ENCODE data around the gene DTNB. TPM values are rescaled to one million over a fixed set of nuclear protein-coding genes. Genes with fewer than 3 reads are reported as not detected.

The DTNB gene
- total and polyA plus RNA-seq, 2 of the 4 experiments (the other 2 are of a cell fraction) = 3.8 to 5.3 TPM

DNA sequence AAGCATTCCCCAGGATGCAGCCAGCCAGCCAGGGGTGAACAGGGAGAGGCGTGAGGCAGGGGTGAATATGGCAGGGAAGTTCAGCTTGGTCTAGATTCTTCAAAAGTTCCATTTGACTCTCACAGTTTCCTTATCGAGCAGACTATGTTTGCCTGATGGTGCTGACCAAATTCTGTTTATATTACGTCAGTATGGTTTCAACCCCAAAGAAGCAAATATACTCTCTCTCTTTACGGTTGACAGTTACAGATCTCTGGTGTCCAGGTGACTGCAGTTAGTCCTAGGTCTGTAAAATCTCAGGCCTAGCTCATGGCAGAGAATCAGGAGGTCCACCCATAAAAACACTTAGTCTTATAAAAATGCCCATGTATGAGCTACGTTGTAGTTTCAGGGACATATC, 293.4 kb downstream of the DTNB start:
- ChIA-PET CTCF (interaction anchor here (1.2 kb wide), 1 partner anchor 18 kb away, joined by 3 read pairs; no protein-coding TSS in a partner anchor), POLR2A (ENCODE audit: unreplicated experiment) (no interaction called here)
- H2BK5ac ChIP-seq (ENCODE audit: low read depth, low read length, poor library complexity, severe bottlenecking) = no peak overlapping the region
- no peak overlapping the region for H3K4me2 ChIP-seq (ENCODE audit: low read depth, low read length)
- no peak overlapping the region for H4K8ac ChIP-seq (ENCODE audit: low read depth in 2 of 2, low read length in 2 of 2)
- H2AFZ ChIP-seq (replicated peaks; ENCODE audit: low read length, poor library complexity) = no peak overlapping the region
- H3K27me3 ChIP-seq (ENCODE audit: control insufficient read depth, insufficient read depth, low read length) = no peaks in the 10 kb centered on the region
- H2AK5ac ChIP-seq (ENCODE audit: low read depth, low read length) = no peak overlapping the region
- TF ChIP-seq CEBPB (IDR thresholded peaks at IDR 0.05; ENCODE audit: low read depth, low read length) (no peak), MAZ (IDR thresholded peaks at IDR 0.05; ENCODE audit: borderline replicate concordance, low read depth, low read length) (no peak), MAFK (IDR thresholded peaks at IDR 0.05; ENCODE audit: low read depth, low read length) (no peak), MXI1 (IDR thresholded peaks at IDR 0.05; ENCODE audit: borderline replicate concordance, low read depth, low read length) (no peak), POLR2A (IDR thresholded peaks at IDR 0.05; ENCODE audit: low read depth, low read length) (no peak), CHD1 (IDR thresholded peaks at IDR 0.05; ENCODE audit: low read depth, low read length) (no peak), SMC3 (IDR thresholded peaks at IDR 0.05; ENCODE audit: low read depth, low read length) (no peak), RCOR1 (IDR thresholded peaks at IDR 0.05; ENCODE audit: insufficient replicate concordance, low read length) (no peak), NFE2L2 (IDR thresholded peaks at IDR 0.05; ENCODE audit: low read depth, low read length) (no peak), BHLHE40 (IDR thresholded peaks at IDR 0.05; ENCODE audit: low read depth, low read length) (no peak), FOS (IDR thresholded peaks at IDR 0.05; ENCODE audit: low read depth, low read length) (no peak), RFX5 (IDR thresholded peaks at IDR 0.05; ENCODE audit: low read depth, low read length) (no peak)
- TF ChIP-seq, protein P1, sequence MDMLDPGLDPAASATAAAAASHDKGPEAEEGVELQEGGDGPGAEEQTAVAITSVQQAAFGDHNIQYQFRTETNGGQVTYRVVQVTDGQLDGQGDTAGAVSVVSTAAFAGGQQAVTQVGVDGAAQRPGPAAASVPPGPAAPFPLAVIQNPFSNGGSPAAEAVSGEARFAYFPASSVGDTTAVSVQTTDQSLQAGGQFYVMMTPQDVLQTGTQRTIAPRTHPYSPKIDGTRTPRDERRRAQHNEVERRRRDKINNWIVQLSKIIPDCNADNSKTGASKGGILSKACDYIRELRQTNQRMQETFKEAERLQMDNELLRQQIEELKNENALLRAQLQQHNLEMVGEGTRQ (IDR thresholded peaks at IDR 0.05; ENCODE audit: low read depth, low read length) = no peak
- TF ChIP-seq, protein P2, sequence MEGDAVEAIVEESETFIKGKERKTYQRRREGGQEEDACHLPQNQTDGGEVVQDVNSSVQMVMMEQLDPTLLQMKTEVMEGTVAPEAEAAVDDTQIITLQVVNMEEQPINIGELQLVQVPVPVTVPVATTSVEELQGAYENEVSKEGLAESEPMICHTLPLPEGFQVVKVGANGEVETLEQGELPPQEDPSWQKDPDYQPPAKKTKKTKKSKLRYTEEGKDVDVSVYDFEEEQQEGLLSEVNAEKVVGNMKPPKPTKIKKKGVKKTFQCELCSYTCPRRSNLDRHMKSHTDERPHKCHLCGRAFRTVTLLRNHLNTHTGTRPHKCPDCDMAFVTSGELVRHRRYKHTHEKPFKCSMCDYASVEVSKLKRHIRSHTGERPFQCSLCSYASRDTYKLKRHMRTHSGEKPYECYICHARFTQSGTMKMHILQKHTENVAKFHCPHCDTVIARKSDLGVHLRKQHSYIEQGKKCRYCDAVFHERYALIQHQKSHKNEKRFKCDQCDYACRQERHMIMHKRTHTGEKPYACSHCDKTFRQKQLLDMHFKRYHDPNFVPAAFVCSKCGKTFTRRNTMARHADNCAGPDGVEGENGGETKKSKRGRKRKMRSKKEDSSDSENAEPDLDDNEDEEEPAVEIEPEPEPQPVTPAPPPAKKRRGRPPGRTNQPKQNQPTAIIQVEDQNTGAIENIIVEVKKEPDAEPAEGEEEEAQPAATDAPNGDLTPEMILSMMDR (conservative IDR thresholded peaks at IDR 0.05; ENCODE audit: low read depth, low read length) = no peak
- TF ChIP-seq, protein P3, sequence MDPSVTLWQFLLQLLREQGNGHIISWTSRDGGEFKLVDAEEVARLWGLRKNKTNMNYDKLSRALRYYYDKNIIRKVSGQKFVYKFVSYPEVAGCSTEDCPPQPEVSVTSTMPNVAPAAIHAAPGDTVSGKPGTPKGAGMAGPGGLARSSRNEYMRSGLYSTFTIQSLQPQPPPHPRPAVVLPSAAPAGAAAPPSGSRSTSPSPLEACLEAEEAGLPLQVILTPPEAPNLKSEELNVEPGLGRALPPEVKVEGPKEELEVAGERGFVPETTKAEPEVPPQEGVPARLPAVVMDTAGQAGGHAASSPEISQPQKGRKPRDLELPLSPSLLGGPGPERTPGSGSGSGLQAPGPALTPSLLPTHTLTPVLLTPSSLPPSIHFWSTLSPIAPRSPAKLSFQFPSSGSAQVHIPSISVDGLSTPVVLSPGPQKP (IDR thresholded peaks at IDR 0.05; ENCODE audit: borderline replicate concordance, low read depth, low read length) = no peak
- no peak overlapping the region for H2AK9ac ChIP-seq (replicated peaks; ENCODE audit: low read depth, low read length, poor library complexity)
- ATAC-seq (ENCODE audit: low read depth) (no peak), DNase-seq (no peak)
- H2BK120ac ChIP-seq (ENCODE audit: low read depth, low read length) = no peak overlapping the region
- intact Hi-C loops (cut with micrococcal nuclease) (no loop called here), in situ Hi-C loops (cut with MboI; ENCODE audit: low sequenced_read_pairs) (no loop called here), dilution Hi-C loops (cut with HindIII; ENCODE audit: low sequenced_read_pairs, unreplicated experiment) (no loop called here)
- no peak overlapping the region for H4K91ac ChIP-seq (ENCODE audit: insufficient read depth, low read depth, low read length)
- 100% methylated on average over 1 of the region's 5 CpGs; no CpG with 5 or more reads in 1 of the 2 experiments for WGBS, 2 experiments (ENCODE audit: extremely low coverage in 2 of 2, insufficient read length in 1 of 2)
- H4K5ac ChIP-seq (ENCODE audit: low read depth, low read length) = no peak overlapping the region
- H3K9ac ChIP-seq (ENCODE audit: low read depth, low read length) = no peak overlapping the region
- no peak overlapping the region for H2BK20ac ChIP-seq (ENCODE audit: low read depth, low read length)
- no peak overlapping the region for H3K4ac ChIP-seq (ENCODE audit: low read depth, low read length)
- no peak overlapping the region for H3K27ac ChIP-seq (ENCODE audit: insufficient read depth, low read length)
- no peaks in the 10 kb centered on the region for H3K9me3 ChIP-seq (ENCODE audit: control insufficient read depth, insufficient read depth, low read length)
- no peaks in the 10 kb centered on the region for H3K36me3 ChIP-seq (ENCODE audit: control insufficient read depth, insufficient read depth, low read length)
- H4K20me1 ChIP-seq (ENCODE audit: insufficient read depth, low read length) = no peaks in the 10 kb centered on the region
- peaks cover 16% of the 10 kb centered on the region for H3K9me1 ChIP-seq (ENCODE audit: insufficient read depth, low read length)
- H3K18ac ChIP-seq (ENCODE audit: low read depth, low read length) = no peak overlapping the region
- peaks cover 8% of the 10 kb centered on the region for H3K4me1 ChIP-seq (ENCODE audit: control insufficient read depth, insufficient read depth, low read length)
- H2BK15ac ChIP-seq (ENCODE audit: low read depth, low read length) = no peak overlapping the region
- BruUV-seq (replicated peaks) = no TSS peak
- H3K79me1 ChIP-seq (ENCODE audit: low read depth in 1 of 2, low read length in 2 of 2) = no peaks in the 10 kb centered on the region
- no peak overlapping the region for H3K14ac ChIP-seq (replicated peaks; ENCODE audit: low read depth, low read length)
- no peak overlapping the region for H3K56ac ChIP-seq (ENCODE audit: extremely low read depth, insufficient read depth, low read length)
- no peak overlapping the region for H3K23ac ChIP-seq (ENCODE audit: low read depth, low read length)
- no peak overlapping the region for H3K4me3 ChIP-seq (ENCODE audit: insufficient read depth, low read depth, low read length)
